ENCODE results near the gene THYN1.

GRCh38 chr11:134229126-134229790 is 23.9 kb downstream of the THYN1 start:
- no peak for TF ChIP-seq CTCF (conservative IDR thresholded peaks at IDR 0.05; ENCODE audit: low read depth, low read length)
- TF ChIP-seq EZH2 (IDR thresholded peaks at IDR 0.05; ENCODE audit: low read length, unreplicated experiment) = no peak
- TF ChIP-seq EZH2phosphoT487 (IDR thresholded peaks at IDR 0.05; ENCODE audit: borderline replicate concordance, low read length) = no peak

Measured in PC-3 (cell line).